GM04504 (cell line): Measurements from ENCODE around the gene TPP1.
A peak's percentile ranks its signal among the peaks of the same experiment; 100 is the strongest.

ENCODE experiments used
- DNase-seq: peaks from one replicate; pipeline ENCODE4 v3.0.0-alpha.2; 2012; ENCODE audit warnings: low read depth

The TPP1 gene

DNA sequence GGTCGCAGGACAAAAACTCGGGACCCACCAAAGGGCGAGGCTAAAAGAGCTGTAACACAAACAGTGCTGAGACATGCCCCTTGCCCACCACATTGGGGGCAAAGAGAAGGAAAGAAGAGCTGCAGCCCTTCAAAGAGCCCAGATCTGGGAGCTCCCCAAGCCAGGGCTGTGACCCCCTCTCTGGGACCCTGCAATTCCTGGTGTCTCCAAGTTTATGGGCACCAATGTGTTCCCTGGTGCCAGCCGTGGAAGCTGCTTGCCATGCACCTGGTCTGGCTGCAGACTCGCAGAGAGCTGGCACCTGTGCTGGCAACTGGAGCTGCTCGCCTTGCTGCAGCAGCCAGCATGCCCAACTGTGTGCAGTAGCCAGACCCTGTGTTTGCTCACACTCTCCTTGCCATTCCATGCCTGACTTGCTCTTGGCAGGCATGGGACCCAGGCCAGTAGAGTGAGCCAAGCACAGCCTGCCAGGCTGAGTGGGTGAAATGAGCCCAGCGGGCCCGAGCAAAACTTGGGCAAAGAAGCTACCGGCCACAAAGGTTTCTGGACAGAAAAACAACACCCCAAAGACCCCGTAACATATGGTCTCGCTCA lies 31.8 kb downstream of the TPP1 start:
- DNase-seq, result no peak

DNA sequence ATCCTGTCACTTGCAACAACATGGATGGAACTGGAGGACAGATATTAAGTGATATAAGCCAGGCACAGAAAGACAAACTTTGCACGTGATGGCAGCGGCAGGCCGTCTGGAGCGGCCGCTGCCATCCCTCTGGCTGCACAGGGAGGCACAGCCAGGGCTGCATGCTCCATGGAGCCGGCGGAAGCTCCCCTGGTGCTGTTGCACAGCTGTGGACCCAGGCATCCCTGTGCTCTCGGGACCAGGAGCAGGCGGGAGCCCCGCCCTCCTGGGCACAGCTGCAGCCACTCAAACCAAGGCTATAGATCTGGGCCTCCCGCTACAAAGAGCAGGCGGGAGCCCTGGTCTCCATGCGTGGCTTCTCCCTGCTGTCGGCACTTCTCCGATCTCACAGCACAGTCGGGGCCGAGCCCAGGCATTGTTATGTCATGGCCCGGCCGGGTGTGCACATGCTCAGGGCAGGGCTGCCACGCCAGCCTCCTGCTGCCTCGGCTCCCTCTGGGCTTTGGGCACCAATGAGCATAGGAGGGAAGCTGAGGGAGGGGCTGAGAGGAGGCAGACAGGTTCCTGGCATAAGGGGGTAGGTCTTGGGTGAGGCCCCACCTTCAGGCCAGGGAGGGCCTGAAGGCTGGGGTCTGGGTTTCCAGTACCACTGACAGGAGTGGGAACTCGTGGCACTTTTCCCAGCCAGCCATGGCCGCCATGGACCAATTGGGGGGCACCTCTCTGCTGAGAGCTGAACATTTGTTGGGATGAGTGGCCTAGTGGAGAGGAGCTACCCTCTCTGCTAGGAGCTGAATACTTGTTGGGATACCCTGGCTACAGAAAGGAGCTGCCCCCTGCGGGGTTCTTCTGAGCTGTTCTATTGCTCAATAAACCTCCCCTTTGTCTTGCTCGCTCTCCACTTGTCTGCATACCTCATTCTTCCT lies 32.5 kb downstream of the TPP1 start:
- DNase-seq, result no peak

DNA sequence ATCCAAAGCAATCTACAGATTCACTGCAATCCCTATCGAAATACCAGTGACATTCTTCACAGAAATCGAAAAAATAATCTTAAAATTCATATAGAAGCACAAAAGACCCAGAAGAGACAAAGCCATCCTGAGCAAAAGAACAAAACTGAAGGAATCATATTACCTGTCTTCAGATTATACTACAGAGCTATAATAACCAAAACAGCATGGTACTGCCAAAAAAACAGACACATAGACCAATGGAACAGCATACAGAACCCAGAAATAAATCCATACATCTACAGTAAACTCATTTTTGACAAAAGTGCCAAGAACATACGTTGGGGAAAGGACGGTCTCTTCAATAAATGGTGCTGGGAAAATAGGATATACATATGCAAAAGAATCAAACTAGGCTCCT lies 34.7 kb downstream of the TPP1 start:
- DNase-seq, result no peak

DNA sequence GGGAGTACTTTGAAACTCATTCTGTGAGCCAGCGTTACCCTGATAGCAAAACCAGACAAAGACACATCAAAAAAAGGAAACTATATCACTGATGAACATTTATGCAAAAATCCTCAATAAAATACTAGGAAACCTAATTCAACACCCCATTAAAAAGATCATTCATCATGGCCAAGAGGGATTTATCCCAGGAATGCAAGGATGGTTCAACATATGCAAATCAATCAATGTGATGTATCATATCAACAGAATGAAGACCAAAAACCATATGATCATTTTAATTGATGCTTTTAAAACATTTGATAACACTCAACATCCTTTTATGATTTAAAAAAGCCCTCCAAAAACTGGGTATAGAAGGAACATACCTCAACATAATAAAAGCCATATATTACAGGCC lies 35.6 kb downstream of the TPP1 start:
- no peak for DNase-seq

DNA sequence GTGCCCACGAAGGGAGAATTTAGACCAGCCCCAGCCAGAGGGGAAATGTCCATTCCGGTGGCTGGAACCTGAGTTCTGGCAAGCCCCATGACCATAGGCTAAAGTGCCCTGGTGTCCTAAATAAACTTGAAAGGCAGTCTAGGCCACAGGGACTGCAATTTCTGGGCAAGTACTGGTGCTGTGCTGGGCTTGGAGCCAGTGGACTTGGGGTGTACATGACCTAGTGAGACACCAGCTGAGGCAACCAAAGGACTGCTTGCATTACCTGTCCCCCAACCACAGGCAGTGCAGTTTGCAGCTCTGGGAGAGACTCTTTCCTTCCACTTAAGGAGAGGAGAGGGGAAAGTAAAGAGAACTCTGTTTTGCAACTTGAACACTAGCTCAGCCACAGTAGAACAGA lies 39.5 kb downstream of the TPP1 start:
- DNase-seq, result no peak

DNA sequence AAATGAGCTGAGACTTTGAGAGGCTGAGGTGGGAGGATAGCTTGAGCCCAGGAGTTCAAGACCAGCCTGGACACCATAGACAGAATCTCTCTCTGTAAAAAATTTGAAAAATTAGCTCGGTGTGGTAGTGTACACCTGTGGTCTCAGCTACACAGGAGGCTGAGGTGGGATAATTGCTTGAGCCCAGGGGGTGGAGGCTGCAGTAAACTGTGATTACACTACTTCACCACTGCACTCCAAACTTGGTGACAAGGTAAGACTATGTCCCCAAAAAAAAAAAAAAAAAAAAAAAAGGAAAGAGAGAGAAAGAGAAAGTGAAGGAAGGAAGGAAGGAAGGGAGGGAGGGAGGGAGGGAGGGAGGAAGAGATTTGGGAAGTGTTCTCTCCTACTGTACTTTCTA lies 41.1 kb downstream of the TPP1 start:
- no peak for DNase-seq

DNA sequence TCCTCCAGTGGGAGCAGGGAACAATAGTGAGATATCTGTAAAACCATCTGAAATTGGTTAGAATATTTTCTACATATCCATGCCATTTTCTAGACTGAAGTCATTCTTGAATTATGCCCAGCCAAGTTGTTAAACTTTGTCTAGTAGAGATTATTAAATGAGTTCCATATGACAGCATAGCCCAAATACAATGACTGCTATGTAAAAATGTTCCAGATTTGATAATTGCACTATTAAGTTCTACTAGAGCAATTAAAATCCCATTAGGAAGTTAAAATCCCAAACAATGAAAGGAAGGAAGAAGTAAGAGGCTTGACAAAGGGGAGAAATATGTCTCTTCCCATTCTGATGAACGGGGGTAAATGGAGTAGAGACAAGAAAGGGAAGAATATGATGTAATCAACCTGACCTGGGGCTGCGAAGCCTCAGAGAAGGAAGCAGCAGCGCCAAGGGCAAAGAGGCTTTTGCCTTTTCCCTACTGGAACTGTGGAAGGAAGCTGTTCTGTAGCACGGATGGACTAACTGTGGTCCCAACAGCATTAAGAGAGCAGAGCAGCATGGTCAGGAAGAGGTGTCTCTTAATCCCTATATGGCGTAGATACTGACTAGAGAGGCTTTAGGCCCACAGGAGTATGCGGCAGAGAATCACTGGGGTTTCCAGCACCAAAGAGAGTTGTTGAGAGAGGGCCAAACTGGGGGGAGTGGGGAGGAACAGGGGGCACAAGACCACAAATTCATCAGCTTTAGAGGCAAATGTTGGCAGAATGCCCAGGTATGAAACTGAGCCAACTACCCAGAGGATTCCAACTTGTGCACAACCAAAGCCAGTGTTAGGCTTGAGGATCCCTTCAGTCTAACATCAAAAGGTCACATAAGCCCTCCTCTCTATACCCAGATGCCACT lies 42.5 kb downstream of the TPP1 start:
- DNase-seq, result peak; percentile 73

DNA sequence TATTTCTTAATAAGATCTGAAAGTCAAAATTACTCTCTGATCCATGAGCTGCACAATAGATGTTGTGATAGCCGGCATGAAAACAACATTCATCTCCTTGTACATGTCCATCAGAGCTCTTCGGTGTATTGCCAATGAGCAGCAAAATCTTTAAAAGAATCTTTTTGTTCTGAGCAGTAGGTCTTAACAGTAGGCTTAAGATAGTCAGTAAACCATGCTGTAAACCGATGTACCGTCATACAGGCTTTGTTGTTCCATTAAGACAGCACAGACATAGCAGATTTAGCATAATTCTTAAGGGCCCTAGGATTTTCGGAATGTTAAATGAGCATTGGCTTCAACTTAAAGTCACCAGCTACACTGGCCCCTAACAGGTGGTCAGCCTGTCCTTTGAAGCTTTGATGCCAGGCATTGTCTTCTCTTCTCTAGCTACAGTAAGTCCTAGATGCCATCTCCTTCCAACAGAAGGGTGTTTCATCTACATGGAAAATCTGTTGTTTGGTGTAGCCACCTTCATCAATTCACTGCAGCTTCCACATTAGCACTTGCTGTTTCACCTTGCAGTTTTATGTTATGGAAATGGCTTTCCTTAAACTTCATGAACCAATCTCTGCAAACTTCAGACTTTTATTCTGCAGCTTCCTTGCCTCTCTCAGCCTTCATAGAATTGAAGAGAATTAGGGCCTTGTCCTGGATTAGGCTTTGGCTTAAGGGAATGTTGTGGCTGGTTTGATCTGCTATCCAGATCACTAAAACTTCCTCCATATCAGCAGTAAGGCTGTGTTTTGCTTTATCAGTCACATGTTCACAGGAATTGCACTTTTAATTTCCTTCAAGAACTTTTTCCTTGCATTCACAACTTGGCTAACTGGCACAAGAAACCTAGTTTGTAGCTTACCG lies 44.2 kb downstream of the TPP1 start:
- DNase-seq, result no peak

DNA sequence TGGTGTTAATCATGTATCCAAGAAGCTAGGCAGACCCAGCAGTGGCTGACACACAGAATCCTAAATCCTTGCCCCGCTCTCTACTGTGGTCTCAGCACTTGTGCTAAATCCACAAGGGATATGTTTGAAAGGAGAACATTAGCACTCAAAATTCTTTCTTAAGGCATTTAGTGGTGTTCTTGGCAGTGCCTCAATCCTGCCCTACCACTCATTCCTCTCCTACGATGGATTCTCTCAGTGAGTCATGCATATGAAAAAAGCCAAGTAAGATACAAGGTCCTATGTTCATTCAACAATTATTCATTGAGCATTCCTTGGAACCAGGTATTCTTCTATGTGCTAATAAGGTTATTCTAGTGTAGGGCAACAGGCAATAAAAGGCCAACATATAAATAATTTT lies 47.0 kb downstream of the TPP1 start:
- DNase-seq, result peak; percentile 44

DNA sequence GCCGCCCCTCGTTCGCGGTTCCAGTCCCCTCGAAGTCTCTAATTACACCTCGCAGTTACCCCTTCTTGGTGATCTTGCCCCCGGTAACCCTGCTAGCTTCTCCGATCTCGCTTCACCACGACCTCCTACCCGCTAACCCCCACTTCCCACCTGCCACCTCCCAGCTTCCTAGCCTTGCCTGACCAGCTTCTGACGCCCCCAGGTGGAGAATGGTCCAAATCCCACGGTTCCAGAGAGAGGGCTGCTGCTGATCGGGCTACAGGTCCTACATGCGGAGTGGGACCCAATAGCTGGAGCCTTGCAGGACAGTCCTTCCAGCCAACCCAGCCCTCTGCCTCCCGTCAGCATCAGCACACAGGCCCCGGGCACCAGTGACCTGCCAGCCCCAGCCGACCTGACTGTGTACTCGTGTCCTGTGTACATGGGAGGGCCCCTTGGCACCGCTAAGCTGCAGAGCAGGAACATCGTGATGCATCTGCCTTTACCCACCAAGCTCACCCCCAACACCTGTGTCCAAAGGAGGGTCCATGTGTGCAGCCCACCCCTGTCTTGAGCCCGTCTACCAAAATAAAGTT lies 47.7 kb downstream of the TPP1 start:
- no peak for DNase-seq

DNA sequence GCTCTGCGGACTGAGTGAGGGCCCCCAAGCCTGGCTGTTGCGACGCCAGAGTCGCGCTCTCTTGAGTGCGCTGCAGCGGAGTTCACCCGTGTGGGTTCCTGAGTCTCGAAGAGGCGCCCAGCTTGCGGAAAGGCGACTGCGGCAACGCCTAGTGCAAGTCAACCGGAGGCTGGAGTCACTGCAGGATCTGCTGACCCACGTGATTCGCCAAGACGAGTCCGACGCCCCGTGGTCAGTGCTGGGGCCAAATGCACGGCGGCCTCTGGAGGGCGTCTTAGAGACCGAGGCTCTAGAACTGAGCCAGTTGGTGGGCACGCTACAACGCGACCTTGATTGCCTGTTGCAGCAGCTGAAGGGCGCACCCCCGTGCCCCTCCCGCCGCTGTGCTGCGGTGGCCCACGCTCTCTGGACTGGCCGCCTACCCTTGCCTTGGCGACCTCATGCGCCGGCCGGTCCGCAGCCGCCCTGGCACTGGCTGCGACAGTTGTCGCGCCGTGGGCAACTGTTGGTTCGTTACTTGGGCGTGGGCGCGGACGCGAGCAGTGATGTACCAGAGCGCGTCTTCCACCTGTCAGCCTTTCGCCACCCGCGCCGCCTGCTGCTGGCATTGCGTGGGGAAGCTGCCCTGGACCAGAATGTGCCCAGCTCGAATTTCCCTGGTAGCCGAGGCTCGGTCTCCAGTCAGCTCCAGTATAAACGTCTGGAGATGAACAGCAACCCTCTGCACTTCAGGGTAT lies 48.4 kb downstream of the TPP1 start:
- DNase-seq, result no peak

DNA sequence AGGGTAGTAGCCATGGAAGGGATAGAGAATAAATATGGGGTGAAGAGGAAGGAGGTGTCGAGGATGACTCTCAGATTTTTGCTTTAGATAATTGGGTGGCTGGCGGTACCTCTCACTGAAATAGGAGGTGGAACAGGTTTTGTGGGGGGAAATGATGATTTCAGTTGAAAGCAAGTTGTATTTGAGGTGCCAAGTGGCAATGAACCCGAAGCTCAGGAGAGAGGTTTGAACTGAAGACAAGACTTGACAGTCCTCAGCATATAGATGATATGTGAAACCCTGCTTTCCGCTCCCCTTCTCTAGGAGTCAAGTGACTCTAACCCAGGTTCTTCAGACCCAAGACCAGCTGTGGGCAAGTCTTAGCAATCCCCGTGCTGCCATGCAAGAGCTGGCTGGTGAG lies 49.5 kb downstream of the TPP1 start:
- no peak for DNase-seq

DNA sequence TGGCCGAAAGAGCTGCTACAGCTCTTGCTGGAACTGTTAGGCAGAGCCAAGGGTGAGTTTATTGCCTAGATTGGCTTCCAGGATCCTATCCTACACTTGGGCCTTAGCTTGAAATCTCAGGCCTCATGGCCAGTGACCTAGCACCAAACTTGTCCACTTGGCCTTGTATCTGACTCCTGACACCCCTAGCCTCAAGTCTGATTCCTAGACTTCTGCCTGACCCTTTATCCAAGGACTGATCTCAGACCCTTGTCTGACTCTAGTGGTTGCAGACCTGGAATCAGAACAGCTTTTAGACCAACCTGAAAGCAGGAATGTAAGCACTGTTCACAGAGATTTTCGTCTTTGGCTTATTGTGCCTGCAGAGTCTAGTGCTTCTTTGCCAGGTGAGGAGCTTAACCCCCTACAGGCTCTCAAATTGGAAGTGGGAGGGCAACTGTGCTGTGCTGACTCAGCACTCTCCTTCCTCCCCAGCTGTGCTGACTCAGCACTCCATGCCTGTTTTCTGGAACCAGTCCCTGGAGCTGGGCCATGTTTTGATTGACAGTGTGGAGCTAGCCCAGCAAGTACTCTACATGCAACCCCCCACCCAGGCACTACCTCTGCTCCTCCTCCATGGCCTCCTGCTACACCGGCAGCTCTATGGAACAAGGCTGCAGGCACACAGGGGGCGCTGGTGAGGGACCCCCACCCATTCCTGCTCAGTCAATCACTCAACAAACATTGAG lies 50.9 kb downstream of the TPP1 start:
- peak; percentile 38 for DNase-seq

DNA sequence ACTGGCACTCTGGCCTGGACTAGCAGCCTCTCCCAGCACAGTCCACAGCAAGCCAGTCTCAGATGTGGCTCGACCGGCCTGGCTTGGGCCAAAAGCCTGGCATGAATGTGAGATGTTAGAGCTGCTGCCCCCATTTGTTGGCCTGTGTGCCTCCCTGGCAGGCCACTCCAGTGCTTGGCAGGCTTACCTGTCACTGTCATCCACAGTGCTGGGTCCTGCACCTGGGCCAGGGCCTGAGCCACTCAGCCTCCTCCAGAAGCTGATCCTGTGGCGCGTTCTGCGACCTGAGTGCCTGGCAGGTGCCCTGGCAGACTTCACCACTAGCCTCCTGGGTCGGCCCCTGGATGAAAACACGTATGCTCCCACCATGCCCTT lies 51.9 kb downstream of the TPP1 start:
- DNase-seq, result no peak

DNA sequence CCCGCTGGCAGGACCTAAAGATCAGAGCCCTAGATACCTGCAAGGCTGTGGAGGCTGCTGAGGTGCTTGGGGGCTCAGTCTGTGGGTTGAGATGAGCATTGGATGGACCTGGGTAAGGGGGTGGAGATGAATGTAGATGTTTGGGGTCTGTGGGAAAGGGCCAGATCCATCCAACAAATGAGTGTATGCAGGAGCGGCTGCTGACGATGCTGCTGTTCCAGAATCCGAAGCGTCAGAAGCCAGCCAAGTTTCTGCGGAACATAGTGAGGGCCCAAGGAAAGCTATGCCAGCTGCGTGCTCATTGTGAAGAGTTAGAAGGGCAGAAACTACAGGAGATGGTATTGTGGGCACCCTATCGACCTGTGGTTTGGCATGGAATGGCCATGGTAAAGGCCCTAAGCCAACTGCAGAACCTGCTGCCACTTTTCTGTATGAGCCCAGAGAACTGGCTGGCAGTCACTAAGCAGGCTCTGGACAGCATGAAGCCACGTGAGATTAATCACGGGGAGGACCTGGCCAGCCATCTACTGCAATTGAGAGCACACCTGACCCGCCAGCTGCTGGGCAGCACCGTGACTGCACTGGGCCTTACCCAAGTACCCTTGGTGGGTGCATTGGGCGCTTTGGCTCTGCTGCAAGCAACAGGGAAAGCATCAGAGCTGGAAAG lies 52.4 kb downstream of the TPP1 start:
- DNase-seq, result no peak

DNA sequence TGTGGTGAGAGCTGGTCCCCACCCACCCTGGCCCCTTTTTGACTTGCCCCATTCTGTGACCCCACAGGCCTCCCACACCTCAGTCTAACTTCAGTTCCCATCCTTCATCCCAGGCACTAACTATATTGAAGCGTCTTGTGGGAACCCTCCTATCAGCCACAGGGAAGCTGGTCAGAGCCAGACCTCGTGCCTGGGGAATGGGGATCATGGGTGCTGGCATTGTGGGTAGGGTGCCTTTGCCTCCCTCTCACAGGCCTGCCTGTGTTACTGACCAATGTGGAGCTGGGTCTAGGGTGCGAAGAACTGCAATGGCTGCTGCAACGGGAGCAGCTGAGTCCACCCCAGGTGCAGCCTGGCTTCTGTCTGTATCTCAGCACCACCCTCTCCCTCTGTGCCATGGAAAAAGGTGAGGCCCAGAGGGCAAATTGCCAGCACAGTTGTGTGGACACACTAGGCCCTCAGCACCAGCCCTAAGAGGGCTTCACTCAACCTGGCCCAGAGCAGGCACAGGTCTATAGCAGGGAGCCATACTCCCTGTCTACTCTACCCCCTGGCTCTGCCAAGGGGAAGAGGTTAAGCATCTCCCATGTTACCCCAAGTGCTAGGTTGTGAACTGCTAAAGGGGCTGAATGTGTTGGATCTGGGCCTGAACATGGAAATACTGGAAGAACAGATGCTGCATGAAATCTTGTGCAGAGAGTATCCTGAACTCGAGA lies 53.1 kb downstream of the TPP1 start:
- DNase-seq, result no peak

DNA sequence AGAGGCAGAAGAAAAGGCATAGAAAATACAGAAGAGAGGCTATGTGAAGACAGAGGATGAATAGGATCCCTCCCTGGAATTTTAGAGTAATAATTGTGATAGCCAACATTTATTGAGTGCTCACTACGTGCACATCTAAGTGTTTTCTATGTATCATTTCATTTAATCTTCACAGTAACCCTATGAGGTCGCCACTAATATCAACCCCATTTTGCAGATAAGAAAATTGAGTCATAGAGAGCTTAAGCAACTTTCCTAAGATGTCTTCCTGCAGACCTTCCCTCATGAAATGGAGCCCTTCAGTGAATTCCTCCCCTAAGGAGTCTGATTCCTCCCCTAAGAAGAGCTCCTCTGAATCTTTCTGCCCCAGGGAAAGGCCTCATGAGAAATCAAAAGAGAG lies 53.9 kb downstream of the TPP1 start:
- DNase-seq, result no peak

DNA sequence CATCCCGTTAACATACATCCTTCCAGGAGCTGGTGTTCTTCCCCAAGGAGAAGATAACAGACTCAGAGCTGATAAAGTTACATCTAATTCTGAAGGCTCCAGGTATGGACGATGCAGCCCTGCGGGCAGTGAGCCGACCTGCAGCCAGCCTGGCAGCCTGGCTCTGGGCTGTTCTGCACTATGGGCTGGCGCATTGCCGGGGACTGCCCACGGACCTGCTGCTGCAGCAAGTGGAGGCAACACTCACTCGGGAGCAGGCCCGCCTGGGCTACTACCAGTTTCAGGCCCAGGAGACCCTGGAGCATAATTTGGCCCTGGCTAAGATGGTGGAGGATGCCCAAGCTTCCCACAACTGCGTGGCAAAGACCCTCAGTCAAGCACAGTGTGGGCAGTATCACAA lies 55.6 kb downstream of the TPP1 start:
- DNase-seq, result no peak

DNA sequence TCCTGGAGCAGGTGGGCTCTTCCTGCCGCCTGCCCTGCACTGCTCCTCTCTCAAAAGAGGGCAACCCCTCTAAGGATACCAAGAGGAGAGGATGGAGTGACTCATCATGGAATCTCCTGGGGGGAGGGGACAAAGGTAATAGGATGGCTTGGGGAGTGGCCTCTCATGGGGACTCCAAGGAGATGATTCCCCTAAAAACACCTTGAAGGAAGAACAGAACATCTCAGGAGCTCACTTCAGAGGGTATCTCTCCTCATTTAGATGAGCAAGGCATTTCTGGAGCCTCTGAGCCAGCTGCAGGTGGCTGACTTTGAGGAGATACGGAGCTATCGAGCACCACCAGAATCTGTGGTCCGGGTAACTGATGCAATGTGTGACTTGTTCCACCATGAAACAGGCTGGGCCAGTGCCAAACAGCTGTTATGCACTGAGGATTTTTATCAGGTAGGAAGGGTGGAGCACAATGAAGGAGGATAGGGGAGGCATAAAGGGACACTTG lies 56.1 kb downstream of the TPP1 start:
- DNase-seq, result no peak
